Measurements from ENCODE around the gene TRIM14. TPM values are rescaled to one million over a fixed set of nuclear protein-coding genes. Genes with fewer than 3 reads are reported as not detected.
A peak's percentile ranks its signal among the peaks of the same experiment; 100 is the strongest.
"Not testable (repeated sequence)": the region's sequence is repeated elsewhere in the genome, so short reads cannot be mapped to it uniquely, and the experiment has no call there.

TRIM14 gene
- total RNA-seq, 4 donors from 2014 or later = 9.4 to 16.8 (median 10.1) TPM

GRCh38 chr9:98120476-98120875 lies 1.5 kb upstream of the TRIM14 start:
- Histone ChIP-seq H3K4me1 (peaks cover 0 to 26% (median 11%) of the 10 kb centered on the region in 4 donors), H3K27ac (peak overlapping the region in 3 of 4 donors; percentile 2 to 87 (median 34)), H3K36me3 (no peaks in the 10 kb centered on the region), H3K27me3 (no peaks in the 10 kb centered on the region), H3K9me3 (no peaks in the 10 kb centered on the region), H3K4me3 (no peak overlapping the region)
- WGBS, 2 donors = 62 to 69% methylated on average over 3 of the region's 3 CpGs
- no peak for TF ChIP-seq POLR2A (IDR thresholded peaks at IDR 0.05)
- TF ChIP-seq EP300 (IDR thresholded peaks at IDR 0.05) = no peak
- TF ChIP-seq, protein P1, sequence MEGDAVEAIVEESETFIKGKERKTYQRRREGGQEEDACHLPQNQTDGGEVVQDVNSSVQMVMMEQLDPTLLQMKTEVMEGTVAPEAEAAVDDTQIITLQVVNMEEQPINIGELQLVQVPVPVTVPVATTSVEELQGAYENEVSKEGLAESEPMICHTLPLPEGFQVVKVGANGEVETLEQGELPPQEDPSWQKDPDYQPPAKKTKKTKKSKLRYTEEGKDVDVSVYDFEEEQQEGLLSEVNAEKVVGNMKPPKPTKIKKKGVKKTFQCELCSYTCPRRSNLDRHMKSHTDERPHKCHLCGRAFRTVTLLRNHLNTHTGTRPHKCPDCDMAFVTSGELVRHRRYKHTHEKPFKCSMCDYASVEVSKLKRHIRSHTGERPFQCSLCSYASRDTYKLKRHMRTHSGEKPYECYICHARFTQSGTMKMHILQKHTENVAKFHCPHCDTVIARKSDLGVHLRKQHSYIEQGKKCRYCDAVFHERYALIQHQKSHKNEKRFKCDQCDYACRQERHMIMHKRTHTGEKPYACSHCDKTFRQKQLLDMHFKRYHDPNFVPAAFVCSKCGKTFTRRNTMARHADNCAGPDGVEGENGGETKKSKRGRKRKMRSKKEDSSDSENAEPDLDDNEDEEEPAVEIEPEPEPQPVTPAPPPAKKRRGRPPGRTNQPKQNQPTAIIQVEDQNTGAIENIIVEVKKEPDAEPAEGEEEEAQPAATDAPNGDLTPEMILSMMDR (IDR thresholded peaks at IDR 0.05) = no peak
- DNase-seq (ENCODE audit: low spot score in 2 of 2) = no peak

GRCh38 chr9:98117984-98118639 lies 910 bp downstream of the TRIM14 start:
- TF ChIP-seq, protein P1 (IDR thresholded peaks at IDR 0.05) = peak in 2 of 5 experiments; percentile 7 to 9
- no peak for TF ChIP-seq EP300 (IDR thresholded peaks at IDR 0.05)
- Histone ChIP-seq H3K9me3 (no peaks in the 10 kb centered on the region), H3K27me3 (no peaks in the 10 kb centered on the region), H3K4me3 (peak overlapping the region; percentile 49 to 75 (median 72)), H3K4me1 (peaks cover 0 to 26% (median 11%) of the 10 kb centered on the region in 4 donors), H3K27ac (peak overlapping the region in 3 of 4 donors; percentile 72 to 87 (median 82)), H3K36me3 (no peaks in the 10 kb centered on the region)
- no peak for DNase-seq (ENCODE audit: low spot score in 2 of 2)
- WGBS, 2 donors = 66 to 74% methylated on average over 5 of the region's 5 CpGs

- H3K4me1 ChIP-seq = peaks cover 0 to 26% (median 11%) of the 10 kb centered on the region in 4 donors
- H3K27ac ChIP-seq; DNase-seq (ENCODE audit: low spot score in 2 of 2); H3K27me3 ChIP-seq; H3K9me3 ChIP-seq; H3K36me3 ChIP-seq; H3K4me3 ChIP-seq: not testable (repeated sequence)
- 96 to 99% methylated on average over 6 of the region's 6 CpGs for WGBS, 2 donors
Observed at GRCh38 chr9:98117097-98117496, 1.9 kb downstream of the TRIM14 start.

DNA sequence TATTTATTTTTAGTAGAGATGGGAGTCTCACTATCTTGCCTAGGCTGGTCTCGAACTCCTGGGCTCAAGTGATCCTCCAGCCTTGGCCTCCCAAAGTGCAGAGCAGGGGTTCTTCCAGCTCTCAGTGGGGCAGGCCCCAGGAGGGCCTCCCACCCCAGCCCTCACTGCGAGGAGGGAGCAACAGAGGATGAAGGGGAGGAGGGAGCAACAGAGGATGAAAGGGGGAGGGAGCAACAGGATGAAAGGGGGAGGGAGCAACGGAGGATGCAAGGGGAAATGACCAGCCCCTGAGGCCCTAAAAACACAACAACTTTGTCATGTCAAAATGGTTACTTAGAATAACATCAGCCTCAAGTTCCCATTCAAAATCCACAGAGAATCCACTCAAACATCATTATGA lies 10.0 kb downstream of the TRIM14 start:
- no peak for TF ChIP-seq EP300 (IDR thresholded peaks at IDR 0.05)
- TF ChIP-seq, protein P1 (IDR thresholded peaks at IDR 0.05) = no peak
- H3K4me1 ChIP-seq = peaks cover 0 to 27% (median 0%) of the 10 kb centered on the region in 4 donors
- peaks cover 0 to 40% (median 0%) of the 10 kb centered on the region in 3 donors for H3K36me3 ChIP-seq
- no peak overlapping the region for H3K4me3 ChIP-seq
- H3K27ac ChIP-seq = peak overlapping the region in 3 of 4 donors; percentile 17 to 77 (median 20)
- H3K27me3 ChIP-seq = no peaks in the 10 kb centered on the region
- DNase-seq (ENCODE audit: low spot score in 2 of 2) = no peak
- peaks cover 0 to 12% (median 0%) of the 10 kb centered on the region in 4 donors for H3K9me3 ChIP-seq
- 48 to 49% methylated on average over 3 of the region's 3 CpGs for WGBS, 2 donors

DNA sequence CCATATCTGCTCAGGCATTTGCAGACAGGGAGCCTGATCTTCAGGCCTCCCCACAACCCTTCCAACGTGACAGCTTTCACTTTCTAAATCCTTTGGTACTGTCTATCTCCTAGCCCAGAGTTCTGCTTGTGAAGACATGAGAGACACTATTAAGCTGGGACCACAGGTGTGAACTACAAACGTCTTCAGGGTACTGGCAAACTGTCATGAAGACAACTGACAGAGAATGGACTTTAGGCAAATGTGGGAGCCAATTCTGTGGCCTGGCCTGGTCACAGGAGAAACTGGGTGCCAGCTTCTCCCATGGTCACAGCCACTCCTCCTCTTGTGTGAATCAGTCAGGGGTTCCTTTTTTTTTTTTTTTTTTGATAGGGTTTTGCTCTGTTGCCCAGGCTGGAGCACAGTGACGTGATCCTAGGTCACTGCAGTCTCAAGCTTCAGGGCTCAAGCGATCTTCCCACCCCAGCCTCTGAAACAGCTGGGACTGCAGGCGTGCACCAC lies 10.4 kb downstream of the TRIM14 start:
- Histone ChIP-seq H3K4me3 (no peak overlapping the region), H3K27me3 (no peaks in the 10 kb centered on the region), H3K9me3 (peaks cover 0 to 12% (median 0%) of the 10 kb centered on the region in 4 donors), H3K27ac (peak overlapping the region in 3 of 4 donors; percentile 17 to 77 (median 37)), H3K36me3 (peaks cover 0 to 40% (median 0%) of the 10 kb centered on the region in 3 donors), H3K4me1 (peaks cover 0 to 31% (median 0%) of the 10 kb centered on the region in 4 donors)
- 74 to 83% methylated on average over 5 of the region's 5 CpGs for WGBS, 2 donors
- DNase-seq (ENCODE audit: low spot score in 2 of 2) = no peak
- TF ChIP-seq, protein P1 (IDR thresholded peaks at IDR 0.05) = no peak
- no peak for TF ChIP-seq POLR2A (IDR thresholded peaks at IDR 0.05)
- no peak for TF ChIP-seq EP300 (IDR thresholded peaks at IDR 0.05)
